Measurements from ENCODE around the gene DCDC2B.

DCDC2B gene

GRCh38 chr1:32197074-32197473 lies 11.8 kb upstream of the DCDC2B start:
- DNase-seq: no peak

DNA sequence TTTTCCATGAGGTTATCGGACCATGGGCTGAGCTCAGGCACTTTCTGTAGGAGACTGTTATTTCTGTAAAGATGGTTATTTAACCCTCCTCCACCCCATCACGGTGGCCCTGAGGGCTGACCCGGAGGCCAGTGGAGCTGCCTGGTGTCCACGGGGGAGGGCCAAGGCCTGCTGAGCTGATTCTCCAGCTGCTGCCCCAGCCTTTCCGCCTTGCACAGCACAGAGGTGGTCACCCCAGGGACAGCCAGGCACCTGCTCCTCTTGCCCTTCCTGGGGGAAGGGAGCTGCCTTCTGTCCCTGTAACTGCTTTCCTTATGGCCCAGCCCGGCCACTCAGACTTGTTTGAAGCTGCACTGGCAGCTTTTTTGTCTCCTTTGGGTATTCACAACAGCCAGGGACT lies 11.1 kb upstream of the DCDC2B start:
- DNase-seq: no peak

DNA sequence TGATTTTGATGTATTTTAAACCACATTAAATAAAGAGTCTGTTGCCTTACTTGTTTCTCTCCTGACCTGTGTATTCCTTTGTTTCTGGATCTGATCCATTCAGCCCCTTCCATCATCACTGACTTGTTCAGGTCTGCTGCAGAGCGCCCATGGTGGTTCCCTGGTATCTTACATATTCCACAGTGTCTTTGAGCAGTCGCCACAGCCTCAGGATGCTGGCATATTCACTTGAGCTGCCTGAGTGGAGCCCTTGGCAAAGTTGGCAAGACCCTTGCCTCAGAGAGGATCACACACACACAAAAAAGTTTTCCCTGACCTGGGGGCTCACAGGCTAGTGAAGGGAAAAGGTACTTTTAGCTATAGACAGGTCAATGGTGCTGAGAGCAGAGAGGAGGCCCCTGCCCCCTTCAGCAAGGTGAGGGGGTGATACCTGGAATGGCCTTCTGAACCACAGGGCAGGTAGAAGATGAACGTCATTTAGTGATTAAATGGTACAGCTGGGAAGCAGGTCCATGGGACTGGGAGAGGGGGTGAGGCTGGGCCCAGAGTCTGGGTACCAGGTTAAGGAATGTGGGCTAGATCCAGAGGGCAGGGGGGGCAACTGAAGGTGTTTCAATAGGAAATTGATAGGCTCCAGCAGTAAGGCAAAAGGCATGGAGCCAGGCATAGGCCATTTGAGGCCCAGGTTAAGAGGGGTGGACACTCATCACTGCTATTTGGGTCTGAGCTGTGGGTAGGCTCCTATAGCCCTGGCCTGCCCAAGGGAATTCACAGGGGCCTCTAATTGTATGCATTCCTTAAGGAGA lies 10.4 kb upstream of the DCDC2B start:
- DNase-seq: no peak

DNA sequence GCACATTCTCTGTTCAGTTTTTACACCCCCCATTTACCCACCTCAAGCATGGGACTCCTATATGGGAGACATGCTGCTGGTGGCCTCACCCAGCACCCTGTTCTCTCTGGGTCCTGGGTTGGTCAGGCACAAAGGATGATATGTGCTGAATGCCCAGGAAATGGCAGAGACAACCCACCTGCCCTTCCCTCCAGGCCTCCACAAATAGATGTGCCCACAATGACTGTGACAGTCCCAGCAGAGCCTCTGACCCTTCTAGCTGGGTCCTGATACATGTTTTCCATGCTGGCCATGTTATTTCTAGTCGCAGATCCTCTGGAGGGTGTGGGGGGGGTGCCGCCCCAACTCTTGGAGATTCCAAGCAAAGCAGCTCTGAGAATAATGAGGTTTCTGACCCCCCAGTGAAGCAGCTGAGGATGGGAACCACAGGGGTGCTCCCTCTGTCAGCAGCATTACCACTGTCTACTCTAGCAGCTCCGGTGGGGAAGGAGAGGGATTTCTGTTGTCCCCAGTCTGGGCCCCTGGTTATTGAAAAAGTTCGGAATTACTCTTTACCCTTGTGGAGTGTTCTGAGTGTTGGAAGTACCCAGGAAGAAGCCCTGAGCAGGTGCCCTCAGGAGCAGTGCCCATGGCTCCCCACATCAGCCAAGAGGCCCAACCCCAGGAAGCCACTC lies 9.7 kb upstream of the DCDC2B start:
- DNase-seq: no peak

DNA sequence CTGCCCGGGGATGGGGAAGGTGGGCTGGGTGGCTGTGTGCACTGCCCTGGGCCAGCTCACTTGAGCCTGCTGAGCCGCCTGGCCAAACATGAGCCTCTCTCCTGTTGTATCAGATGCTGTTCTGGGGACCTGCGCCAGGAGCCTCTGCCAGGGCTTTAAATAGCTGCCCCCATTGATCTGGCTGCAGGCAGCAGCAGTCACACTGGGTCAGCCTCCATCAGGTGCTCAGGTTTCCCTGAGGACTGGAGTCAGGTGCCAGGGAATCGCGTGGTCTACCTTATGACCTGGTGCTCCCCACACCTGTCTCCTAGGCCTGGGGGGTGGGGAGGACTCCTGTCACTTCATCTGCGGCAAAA lies 9.2 kb upstream of the DCDC2B start:
- peak; percentile 62 for DNase-seq

GRCh38 chr1:32200226-32201010 lies 8.5 kb upstream of the DCDC2B start, which contains the start of gene CCDC28B:
Gene CCDC28B (plus strand): TSS chr1:32200595. CDS start chr1:32201936, 1,341 bp downstream.
- peak; percentile 65 for DNase-seq

DNA sequence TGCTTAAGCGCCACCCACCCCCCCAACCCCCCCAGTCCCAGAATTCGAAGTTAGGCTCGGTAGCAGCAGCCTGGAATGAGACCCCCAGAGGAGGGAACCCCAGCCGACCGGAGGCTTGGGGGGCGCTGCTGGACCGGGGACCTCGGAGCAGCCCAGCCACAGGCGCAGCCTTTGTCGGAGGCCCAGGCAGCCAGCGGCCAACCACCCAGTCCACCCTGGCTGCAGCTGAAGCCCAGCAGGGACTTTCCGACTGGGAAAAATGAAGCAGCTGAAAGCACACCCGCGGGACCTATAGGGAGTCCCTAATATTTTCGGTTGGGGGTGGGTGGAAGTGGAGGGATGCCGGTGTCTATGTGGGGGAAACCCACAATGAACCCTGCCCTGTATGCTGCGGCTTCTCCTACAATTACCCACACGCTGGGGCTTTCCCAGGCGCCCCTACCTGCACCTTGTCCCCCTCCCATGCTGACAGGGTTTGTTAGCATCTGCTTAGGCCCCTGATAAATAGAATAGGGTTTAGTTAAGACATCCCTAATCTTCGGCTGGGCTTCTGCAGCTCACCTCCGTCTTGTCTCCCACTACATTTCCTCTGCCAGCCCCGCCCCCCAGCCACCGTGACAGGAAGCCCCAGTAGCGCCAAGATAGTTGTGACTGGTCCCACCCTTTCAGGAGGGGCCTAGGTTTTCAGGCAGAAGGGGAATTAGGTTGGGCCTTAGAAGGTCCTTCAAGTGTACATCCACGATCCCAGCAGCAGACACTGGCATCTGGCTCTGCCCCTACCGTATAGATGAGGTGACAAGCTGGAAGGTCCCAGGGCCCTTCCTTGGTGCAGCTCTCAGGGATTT lies 7.7 kb upstream of the DCDC2B start:
- peak; percentile 13 for DNase-seq

DNA sequence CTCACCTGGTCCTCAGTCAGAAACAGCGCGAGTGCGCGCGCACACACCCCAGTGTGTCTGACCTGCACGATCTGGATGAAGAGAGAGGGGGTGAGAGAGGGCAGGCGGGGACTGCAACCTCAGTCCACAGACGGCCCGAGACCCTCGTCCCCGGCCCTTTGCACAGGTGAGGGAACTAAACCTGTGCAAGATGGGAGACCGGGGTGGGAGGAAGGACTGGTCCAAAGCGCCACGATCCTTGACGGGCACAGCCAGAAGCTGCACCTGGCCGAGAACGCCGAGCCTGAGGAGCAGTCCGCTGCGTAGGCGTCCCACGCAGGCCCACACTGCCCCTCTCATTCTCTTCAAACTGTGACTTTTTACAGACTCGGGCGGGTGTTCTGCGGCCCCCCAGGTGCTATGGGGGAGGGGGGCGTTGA lies 3.9 kb upstream of the DCDC2B start:
- no peak for DNase-seq

GRCh38 chr1:32205401-32206370 lies 3.2 kb upstream of the DCDC2B start, which contains the start of gene IQCC:
Gene IQCC (plus strand): TSS chr1:32205671. CDS start chr1:32205682, 11 bp downstream.
- DNase-seq: peak; percentile 94

GRCh38 chr1:32208469-32208868 lies 420 bp upstream of the DCDC2B start:
- DNase-seq: no peak

DNA sequence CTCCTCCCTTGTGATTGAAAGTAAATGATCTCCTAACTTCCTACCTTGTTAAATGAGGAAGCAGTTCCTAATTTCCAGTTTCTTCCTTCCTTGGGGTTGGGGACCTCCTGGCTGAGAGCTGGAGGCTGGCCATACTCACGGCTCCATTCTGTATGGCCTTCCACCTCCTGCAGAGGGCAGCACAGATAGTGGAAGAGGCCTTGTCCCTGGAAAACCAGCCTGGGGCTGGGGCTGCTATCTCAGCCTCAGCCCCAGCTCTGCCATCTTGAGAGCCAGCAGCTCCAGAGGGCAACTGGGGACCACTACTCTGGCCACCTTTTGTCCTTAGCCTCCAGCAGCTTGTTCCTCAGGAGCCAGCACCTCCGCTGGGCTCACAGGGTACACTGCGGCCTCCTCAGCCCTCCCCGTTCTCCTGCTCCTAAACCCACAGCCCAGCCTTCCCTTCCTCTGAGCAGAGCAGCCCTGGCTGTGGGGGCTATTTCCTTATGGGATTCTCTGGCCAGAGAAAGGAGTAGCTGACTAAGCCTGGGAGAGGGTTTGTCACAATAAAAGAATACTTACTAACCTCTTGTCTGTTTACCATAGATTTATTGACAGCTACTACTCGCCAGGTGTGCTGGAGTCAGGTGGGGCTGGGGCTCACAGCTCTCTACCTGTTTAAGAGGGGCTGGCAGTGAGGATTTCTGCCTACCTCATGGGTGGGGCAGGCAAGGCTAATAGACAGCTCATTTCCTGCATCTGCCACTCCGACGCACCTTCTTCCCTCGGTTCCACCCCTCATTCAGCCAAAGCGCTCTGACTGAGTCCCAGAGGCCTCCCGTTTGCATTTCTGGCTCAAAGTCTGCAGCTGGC lies 7.0 kb downstream of the DCDC2B start:
- DNase-seq: peak; percentile 43

DNA sequence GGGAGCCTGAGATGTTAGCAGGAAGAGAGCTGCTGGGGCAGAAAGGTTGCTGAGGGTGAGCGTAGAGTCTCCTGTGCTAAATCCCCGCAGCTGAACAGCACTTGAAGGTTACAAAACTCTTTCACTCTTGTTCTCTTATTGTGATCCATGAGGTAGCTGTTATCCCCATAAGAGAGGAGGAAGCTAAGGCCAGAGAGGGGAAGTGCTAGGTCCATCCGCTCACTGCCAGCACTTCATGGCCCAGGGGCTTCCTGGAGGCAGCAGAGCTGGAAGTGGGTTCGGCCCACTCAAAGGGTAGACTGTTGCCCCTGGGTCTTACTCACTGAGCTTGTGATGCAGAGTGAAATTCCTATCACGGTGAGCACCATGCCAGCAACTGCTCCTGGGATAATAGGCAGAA lies 7.7 kb downstream of the DCDC2B start:
- DNase-seq: no peak

DNA sequence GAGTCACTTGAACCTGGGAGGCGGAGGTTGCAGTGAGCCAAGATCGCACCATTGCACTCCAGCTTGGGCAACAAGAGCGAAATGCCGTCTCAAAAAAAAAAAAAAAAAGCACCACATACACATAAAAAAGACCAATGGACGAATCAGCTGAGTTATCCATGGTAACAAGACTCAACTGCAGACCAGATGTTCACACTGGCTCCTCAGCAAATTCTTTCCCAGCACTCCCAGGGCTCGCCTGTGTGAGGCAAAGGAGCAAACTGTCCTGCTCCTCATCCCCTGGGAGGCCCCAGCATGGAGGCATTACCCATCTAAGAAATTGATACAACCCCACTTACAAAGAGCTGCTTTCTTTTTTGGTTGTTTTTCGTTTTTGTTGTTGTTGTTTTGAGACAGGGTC lies 10.1 kb downstream of the DCDC2B start:
- DNase-seq: no peak

DNA sequence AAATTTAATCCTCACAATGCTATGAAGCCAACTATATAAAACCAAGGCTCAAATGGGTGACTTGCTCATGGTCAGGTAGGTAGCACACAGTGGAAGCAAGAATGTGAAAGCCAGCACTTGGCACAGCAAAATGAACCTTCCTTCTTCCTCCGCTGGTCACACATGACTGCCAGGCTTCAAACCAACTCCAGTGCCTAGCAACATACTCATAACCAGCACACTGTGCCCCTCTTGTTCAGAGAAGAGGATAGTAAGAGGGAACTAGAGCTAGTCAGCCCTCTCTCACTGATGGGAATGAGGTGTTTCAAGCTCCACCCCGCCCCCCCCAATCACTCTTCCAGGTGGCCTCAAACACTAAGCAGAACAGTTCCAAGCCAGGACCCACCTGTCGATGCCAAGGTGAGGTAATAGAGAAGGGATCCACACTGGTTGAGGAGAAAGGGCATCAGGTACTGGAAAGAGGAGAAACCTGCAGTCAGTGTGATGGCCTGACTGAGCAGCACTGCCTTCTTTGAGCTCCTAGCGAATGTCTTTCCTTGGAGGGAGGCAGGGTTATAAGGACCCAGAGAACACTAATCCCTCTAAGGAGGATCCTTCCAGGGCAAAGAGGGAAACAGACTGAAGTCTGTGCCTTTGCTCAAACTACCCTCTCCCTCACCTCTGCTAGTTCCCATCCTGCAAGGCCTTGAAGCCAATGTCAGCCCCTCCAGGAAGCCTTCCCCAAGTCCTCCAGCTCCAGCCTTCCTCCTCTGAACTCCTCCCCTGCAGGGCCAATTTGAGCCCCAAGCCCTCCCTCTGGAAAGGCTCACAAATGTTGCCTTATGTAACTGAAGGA lies 12.1 kb downstream of the DCDC2B start:
- peak; percentile 97 for DNase-seq

GRCh38 chr1:32221581-32221979 lies 12.7 kb downstream of the DCDC2B start:
- no peak for DNase-seq

DNA sequence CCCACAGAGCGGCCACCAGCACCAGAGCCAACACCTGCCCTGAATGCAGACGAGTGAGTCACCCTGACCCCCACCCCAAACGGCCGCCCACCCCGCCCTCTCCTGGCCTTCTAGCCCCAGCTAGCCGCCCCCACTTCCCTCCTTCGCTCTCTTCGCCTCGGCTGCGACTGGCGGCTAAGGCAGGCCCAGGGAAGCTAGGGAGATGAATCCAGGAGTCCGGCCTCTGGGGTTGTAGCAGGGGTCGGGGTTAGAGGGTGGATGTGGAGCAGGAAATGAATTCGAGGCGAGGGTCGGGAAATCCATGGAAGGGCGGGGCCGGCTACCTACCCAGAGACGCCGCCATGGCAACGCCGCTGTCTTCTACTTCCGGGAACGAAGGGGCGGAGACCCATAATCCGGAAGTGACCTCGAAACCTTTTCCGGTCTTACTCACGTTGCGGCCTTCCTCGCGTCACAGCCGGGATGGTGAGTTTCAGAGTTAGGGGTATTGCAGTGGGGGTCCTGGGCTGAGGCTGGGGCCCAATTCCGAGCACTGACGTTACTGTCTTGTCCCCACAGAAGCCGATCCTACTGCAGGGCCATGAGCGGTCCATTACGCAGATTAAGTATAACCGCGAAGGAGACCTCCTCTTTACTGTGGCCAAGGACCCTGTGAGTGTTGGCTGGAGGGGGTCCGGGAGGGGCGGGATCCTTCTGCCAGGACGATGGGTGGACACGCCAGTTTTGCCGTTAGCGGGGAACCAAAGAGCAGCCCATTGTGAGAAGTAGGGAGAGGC lies 13.3 kb downstream of the DCDC2B start, which contains the start of the genes EIF3I and TMEM234:
Gene EIF3I, plus strand, starts transcription at position 428 of the 776 bp plus-strand sequence. Its CDS starts 35 bp downstream, at position 463.
Gene TMEM234, minus strand, starts transcription at position 374 of the 776 bp plus-strand sequence. Its CDS starts 31 bp downstream, at position 343.
- DNase-seq: peak; percentile 89

DNA sequence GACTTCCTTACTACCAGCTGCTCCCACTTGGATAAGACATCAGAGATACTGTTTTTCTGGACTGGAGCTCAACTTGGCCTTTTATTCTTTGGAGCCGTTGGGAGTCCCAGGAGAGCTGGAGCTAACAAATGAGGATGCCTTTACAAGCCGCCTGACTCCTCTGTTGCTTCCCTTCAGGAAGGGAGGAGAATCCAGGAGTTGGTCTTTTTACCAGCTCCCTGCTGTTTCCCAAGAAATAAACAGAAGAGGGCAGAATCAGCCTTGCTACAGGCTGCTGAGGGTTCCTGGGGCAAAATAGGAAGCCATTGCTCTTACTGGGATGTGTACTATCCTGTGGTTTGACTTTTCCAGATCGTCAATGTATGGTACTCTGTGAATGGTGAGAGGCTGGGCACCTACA lies 14.8 kb downstream of the DCDC2B start:
- DNase-seq: no peak

GRCh38 chr1:32224285-32224684 lies 15.4 kb downstream of the DCDC2B start:
- DNase-seq: no peak

All from DMS79 (cell line).